Measurements from ENCODE around the gene VPS33B. TPM values are rescaled to one million over a fixed set of nuclear protein-coding genes. Genes with fewer than 3 reads are reported as not detected.
A peak's percentile ranks its signal among the peaks of the same experiment; 100 is the strongest.
"Not testable (repeated sequence)": the region's sequence is repeated elsewhere in the genome, so short reads cannot be mapped to it uniquely, and the experiment has no call there.

VPS33B gene
- total RNA-seq, 1 donor from 2014 or later, result 6.1 TPM

DNA sequence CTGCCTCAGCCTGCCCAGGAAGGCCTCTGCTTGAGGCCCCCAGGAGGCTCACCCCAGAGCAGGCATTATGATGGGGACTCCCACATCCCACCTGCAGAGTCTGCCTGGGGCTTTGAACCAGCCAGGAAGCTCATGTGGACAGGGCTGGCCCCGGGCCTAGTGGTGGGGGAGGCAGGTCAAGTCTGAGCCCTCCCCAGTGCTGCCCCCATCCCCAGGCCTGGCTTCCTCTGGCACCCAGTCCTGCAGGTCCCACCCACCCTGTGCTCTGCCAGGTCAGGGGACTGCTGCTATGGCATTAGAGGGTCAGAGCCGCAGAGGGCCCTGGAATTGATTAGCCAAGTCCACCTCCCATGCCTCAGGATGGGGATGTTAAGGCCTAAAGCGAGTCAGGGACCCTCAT is 17.6 kb upstream of the VPS33B start:
- no peak for ATAC-seq
- intact Hi-C loops (cut with micrococcal nuclease), result no loop called here

DNA sequence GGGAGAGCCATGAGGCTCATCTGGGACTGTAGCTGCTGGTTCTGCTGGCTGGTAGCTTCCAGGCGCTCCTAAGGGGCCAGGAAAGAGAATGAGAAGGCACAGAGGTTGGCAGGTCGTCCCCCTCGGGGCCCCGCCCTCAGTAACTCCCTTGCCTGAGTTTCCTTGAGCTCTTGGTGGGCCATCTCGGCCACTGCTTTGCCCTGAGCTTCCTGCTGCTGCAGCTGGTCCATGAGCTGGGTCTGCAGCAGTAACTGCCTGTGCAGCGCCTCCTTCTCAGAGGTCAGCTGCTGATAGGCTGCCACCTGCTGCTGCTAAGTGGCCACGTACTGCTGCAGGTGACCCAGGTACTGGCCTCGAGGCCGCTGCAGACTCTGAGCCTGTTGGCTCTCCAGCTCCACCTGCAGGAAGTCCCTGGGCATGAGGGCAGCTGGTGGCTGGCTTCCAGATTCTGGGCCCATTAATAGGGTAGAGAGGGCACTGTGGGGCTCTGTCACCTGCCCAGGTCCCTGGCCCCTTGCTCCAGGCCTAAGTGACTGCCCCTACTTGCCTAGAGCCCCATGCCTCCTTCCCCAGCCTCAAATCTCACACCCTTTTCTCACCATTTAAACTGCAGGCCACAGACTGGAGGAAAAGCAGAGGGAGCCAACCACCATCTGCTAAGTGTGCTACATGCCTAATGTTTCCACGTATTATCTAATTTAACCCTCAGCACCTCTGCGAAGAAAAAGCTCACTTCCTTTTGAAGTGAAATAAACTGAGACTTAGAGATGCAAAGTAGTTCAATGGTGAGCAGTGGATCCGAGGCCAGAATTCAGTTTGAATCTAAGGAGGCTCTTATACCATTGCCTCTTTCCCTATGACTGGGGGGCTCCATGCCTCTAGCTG is 10.8 kb upstream of the VPS33B start:
- intact Hi-C loops (cut with micrococcal nuclease), result no loop called here
- DNase-seq (peak; percentile 71), ATAC-seq (peak; percentile 25)

More for the DNA sequence above, 17.6 kb upstream of the VPS33B start:
- DNase-seq, result no peak

DNA sequence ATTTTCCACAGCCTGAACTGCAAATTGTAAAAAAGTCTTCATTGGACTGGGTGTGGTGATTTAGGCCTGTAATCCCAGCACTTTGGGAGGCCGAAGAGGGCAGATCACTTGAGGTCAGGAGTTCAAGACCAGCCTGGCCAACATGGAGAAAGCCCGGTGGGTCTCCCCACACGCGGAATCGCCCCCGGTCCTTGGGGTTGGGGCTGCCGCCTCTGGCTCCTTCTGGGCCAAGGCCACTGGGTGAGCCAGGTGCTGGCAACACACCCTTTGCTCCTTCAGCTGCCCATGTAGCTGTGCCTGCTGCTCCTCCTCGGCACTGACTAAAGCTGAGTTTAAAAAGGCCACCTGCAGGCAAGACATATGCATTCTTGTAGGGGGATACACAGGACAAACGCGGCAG is 9.4 kb upstream of the VPS33B start:
- intact Hi-C loops (cut with micrococcal nuclease), result no loop called here
- ATAC-seq, result no peak
- DNase-seq, result no peak

DNA sequence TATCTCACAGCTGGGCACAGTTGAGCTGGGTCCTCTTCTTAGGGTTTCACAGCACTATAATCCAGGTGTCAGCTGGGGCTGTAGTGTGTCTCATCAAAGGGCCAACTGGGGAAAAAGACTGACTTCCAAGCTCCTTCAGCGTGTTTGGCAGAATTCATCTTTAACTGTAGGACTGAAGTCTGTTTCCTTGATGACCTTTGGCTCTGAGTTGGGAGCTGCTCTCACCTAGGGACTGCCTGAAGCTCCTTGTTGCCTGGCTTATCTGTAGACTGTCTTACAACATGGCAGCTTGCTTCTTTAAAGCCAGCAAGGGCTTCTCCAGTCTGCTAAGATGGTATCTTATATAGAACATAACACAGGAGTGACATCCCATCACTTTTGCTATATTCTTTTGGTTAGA is 5.3 kb upstream of the VPS33B start:
- intact Hi-C loops (cut with micrococcal nuclease), result no loop called here
- no peak for ATAC-seq
- no peak for DNase-seq

GRCh38 chr15:91023720-91024119 is 1.3 kb upstream of the VPS33B start:
- DNase-seq (no peak), ATAC-seq (no peak)
- intact Hi-C loops (cut with micrococcal nuclease), result no loop called here

GRCh38 chr15:91022832-91023129 is 387 bp upstream of the VPS33B start:
- intact Hi-C loops (cut with micrococcal nuclease), result no loop called here
- ATAC-seq (no peak), DNase-seq (no peak)

DNA sequence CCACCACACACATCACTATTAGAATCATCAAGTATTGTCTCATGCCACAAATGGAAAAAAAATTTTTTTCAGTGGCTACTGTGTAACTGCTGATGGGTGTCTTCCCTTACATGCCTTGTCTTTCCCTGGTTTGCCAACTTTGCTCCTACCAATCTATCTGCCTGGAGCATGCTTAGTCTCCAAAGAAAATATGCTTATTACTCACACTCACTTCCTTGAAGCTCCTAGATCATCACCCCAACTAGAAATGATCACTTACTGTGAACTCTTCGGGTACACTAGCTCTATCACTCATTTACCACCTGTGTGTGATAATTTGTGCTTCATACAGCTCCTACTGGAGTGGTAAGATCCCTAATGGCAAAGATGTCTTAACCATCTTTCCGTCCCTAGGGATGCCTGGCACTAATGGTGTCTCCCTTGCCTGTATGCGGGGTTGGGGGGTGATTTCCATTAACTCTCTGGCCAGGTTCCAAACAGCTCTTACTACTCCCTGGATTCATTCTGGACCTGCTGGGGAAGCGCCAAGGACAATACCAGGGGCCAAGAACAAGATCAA is 799 bp downstream of the VPS33B start:
- DNase-seq (no peak), ATAC-seq (no peak)
- intact Hi-C loops (cut with micrococcal nuclease), result no loop called here

- intact Hi-C loops (cut with micrococcal nuclease), result no loop called here
- DNase-seq (no peak), ATAC-seq (no peak)
Observed at GRCh38 chr15:91018158-91018557, 4.2 kb downstream of the VPS33B start.

DNA sequence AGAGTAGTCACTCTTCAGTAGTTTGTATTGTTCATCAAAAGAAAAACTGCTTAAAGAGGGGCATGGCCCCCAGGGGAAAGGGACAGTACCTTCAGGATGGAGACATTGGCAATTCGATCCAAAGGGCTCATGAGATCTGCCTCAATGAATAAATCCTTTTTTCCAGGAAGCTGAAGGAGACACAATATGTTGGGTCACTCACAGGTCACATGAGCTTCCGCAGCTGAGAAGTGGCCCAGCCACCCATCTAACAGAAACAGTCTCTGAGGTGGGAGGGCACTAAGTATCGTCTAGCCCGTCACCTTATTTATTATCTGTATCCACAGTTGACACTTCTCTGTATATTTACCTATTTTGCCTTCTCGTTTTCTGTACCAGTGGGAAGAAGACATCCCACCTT is 4.7 kb downstream of the VPS33B start:
- no peak for ATAC-seq
- intact Hi-C loops (cut with micrococcal nuclease), result no loop called here

DNA sequence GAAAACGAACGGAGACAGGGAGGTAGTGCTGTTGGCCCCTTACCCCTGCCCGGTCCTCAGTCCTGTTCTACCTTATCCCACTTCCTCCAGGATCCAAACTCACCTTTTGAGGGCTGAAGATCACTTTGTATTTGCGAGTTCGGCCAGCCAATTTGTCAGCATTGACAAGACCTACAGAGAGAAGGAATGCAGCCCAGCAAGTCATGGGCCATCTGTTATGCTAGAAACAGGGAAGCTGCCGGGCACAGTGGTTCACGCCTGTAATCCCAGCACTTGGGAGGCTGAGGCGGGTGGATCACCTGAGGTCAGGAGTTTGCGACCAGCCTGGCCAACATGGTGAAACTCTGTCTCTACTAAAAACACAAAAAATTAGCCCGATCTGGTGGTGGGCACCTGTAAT is 8.7 kb downstream of the VPS33B start:
- ATAC-seq; DNase-seq; intact Hi-C loops (cut with micrococcal nuclease): not testable (repeated sequence)

More for the DNA sequence above, 4.7 kb downstream of the VPS33B start:
- DNase-seq, result no peak

- ATAC-seq, result no peak
- intact Hi-C loops (cut with micrococcal nuclease), result no loop called here
- no peak for DNase-seq
Observed at GRCh38 chr15:91007266-91007665, 15.1 kb downstream of the VPS33B start.

GRCh38 chr15:91001209-91001608 is 21.2 kb downstream of the VPS33B start:
- intact Hi-C loops (cut with micrococcal nuclease), result no loop called here
- ATAC-seq, result no peak

DNA sequence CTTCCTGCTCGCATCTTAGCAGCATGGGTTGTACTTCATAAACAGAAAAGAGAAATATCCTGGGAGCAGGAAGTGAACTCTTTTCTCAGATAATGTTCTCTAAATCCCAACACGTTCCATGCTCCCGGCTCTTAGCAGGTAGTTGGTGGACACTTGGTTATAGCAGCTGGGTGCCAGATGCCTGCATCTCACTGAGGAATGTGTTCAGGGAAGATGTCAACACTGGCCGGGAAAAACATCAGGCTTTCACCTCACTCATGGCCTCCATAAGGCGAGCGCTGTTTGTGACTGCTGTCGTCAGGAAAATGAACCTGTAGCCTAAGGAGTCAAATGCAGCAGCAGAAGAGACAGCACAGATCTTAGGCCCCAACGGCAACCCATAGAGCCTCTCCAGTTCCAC is 23.7 kb downstream of the VPS33B start:
- no peak for ATAC-seq
- intact Hi-C loops (cut with micrococcal nuclease), result no loop called here
- no peak for DNase-seq

More at GRCh38 chr15:91001209-91001608, 21.2 kb downstream of the VPS33B start:
- DNase-seq, result no peak

DNA sequence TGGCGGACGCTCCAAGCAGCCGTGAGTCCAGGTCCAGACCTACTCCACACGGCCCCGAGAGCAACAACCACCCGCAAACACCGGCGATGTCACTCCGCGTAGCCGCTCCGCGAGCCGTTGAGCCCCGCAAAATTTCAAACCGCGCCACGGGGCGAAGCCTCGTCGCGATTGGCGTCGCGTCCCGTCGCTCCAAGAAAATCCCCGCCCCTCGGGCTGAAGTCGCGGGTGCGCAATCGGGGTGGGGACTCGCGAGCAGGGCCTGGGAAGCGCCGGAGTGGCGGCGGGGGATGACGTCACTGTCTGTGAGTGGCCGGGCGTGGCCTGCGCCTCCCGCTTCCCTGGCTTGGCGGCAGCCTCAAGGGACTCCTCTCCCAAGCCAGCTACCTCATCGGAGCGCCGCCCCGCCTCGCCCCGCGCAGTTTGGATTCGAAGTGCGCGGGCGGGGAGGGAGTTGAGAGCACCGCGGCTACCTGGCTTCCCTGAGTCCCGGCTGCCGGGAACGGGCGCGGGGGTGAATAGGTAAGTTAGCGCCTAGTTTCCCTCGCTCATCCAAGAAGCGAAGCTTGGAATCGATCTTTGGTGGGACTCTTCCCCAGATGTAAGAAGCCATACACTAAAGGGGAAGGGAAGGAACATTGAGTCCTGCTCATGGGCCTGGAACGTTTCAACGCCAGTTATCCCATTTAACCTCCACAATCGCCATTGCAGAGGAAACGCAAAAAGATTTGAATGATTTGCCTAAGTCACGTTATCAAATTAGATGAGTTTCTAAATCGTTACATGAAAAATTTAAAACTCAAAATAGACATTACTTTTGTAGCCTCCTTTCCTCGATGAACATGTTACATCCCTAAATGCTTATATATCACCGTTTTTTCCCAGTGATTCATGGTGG is 27.7 kb downstream of the VPS33B start, which contains the start of gene PRC1:
Gene PRC1, minus strand, starts transcription at position 119 of the 895 bp plus-strand sequence. Its CDS starts 118 bp downstream, at position 1.
- ATAC-seq (peak; percentile 100), DNase-seq (peak; percentile 99)
- intact Hi-C loops (cut with micrococcal nuclease), result no loop called here

DNA sequence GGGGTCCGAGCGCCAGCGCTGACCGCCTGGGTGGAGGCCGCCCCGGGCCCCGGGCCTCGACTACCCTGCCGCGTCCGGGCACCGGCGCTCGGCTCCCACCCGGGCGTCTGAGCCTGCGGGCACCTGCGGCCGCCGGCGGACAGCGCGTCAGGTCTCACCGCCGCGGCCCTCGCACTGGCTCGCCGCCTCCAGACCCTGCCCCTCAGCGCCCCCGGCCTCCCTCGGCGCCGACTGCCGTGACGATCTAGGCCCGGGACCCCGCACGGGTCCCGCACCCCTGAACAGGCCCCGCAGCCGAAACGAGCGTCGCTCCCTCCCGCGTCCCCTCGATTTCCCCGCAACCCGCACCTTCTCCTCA is 28.4 kb downstream of the VPS33B start:
- intact Hi-C loops (cut with micrococcal nuclease), result no loop called here
- DNase-seq (peak; percentile 43), ATAC-seq (peak; percentile 40)

DNA sequence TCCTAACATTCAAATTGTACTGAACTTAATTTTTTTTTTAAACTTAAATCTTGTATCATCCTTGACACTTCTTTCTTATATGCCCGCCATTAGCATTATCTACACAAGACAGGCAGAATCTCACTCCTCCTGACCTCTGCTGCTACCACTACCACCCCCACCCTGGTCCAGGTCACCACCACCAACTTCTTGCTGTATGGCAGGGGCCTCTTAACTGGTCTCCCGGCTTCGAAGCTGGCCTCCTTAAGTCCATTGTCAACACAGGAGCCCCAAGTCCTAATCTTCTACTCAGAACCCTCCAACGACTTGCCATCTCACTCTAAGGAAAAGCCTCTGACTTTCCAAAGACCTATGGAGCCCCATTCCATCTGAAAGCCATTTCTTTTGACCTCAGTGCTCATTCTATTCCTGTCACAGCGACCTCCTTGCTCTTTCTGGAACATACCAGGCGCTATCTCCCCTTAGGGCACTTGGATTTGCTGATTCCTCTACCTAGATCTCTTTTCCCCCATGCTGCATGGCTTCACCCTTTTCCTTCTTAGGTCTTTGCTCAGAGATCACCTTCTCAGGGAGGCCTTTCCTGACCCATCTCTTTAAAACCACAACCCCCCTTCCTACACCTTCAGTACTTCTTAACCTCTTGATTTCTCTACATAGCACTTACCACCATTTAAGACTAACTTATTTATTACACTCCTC is 30.7 kb downstream of the VPS33B start:
- DNase-seq (no peak), ATAC-seq (no peak)
- intact Hi-C loops (cut with micrococcal nuclease), result no loop called here

DNA sequence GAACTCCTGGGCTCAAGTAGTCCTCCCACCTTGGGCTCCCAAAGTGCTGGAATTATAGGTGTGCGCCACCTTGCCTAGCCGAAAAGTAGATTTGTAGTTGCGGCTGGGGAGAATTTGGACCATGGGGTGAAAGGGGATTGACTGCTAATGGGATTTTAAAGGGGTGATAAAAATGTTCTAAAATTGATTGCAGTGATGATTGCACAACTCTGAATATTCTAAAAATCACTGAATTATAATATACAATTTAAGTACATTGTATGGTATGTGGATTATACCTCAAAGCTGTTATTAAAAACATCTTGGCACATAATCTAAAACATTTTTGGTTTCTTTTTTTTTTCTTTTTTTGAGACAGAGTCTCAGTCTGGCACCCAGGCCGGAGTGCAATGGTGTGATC is 31.9 kb downstream of the VPS33B start:
- intact Hi-C loops (cut with micrococcal nuclease), result no loop called here

GRCh38 chr15:90989040-90989768 is 33.2 kb downstream of the VPS33B start:
- ATAC-seq, result no peak
- intact Hi-C loops (cut with micrococcal nuclease), result no loop called here
- no peak for DNase-seq

More for the DNA sequence above, 31.9 kb downstream of the VPS33B start:
- no peak for ATAC-seq
- no peak for DNase-seq

DNA sequence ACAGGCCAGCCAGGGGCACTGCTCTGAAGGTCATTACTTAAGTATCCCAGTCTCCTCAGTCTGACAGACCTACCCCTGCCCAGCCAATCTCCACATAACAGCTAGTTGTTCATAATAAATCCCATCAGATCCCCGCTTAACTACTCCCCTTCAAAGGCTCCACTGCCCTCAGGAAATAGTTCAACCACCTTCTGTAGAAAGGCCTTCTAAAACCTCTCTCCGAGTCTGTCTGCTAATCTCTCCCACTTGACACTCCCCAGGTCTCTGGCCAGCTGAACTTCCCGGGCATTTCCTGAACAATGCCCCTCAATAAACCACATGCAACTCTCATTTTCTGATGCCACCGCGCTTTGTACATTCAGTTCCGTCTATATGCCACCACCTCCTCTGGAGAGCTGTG is 34.1 kb downstream of the VPS33B start:
- no peak for DNase-seq
- intact Hi-C loops (cut with micrococcal nuclease), result no loop called here
- no peak for ATAC-seq

Data from left ventricle myocardium superior (tissue), 1 donor.